Spleen (tissue), 7 donors: ENCODE measurements around the gene SMPDL3A.

Experiments used
- POLR2A ChIP-seq, 3 donors: fragments of 450-650 bp; IDR thresholded peaks; one replicate each; pipeline ENCODE4 v1.5.1; 2017; ENCODE audit warnings: antibody characterized with exemption in 3 of 3, mild to moderate bottlenecking in 1 of 3
- POLR2AphosphoS5 ChIP-seq, 3 donors: sonication (generic); formaldehyde crosslinking; IDR thresholded peaks; one replicate each; pipeline ENCODE4 v1.5.1; 2017; ENCODE audit warnings: antibody characterized with exemption in 3 of 3
- TF ChIP-seq, protein P1 (sequence below), 11 experiments: fragments of 200-600 bp in 7 of 11; fragments of 450-650 bp in 4 of 11; sonication (generic) in 4 of 11; IDR thresholded peaks in 8 of 11; conservative IDR thresholded peaks in 3 of 11; 1 replicate in 7 of 11; 2 replicates in 4 of 11; pipeline versions ENCODE4 v1.4.0 to v1.8.0; 2016 to 2021; ENCODE audit warnings: antibody characterized with exemption in 11 of 11, inconsistent platforms in 4 of 11, mild to moderate bottlenecking in 1 of 11
- donor health status: DM: no; HTN: no; CAD: no; lungs with moderate emphysema.
- donor health status: DM: no; HTN: no; CAD: no.
- donor health status: DM: no; HTN: no; CAD: no.

DNA sequence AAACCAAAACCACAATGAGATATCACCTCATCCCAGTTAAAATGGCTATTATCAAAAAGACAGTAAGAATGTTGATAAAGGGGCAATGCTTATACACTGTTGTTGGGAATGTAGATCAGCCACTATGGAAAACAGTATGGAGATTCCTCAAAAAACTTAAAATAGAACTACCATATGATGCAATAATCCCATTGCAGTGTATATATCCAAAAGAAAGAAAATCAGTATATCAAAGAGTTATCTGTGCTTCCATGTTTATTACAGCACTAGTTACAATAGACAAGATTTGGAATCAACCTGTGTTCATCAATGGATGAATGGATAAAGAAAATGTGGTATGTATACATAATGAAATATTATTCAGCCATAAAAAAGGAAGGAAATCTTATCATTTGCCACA lies 13.1 kb upstream of the SMPDL3A start:
- TF ChIP-seq POLR2A (IDR thresholded peaks at IDR 0.05) (no peak), POLR2AphosphoS5 (IDR thresholded peaks at IDR 0.05) (no peak)
- TF ChIP-seq, protein P1, sequence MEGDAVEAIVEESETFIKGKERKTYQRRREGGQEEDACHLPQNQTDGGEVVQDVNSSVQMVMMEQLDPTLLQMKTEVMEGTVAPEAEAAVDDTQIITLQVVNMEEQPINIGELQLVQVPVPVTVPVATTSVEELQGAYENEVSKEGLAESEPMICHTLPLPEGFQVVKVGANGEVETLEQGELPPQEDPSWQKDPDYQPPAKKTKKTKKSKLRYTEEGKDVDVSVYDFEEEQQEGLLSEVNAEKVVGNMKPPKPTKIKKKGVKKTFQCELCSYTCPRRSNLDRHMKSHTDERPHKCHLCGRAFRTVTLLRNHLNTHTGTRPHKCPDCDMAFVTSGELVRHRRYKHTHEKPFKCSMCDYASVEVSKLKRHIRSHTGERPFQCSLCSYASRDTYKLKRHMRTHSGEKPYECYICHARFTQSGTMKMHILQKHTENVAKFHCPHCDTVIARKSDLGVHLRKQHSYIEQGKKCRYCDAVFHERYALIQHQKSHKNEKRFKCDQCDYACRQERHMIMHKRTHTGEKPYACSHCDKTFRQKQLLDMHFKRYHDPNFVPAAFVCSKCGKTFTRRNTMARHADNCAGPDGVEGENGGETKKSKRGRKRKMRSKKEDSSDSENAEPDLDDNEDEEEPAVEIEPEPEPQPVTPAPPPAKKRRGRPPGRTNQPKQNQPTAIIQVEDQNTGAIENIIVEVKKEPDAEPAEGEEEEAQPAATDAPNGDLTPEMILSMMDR (IDR thresholded peaks at IDR 0.05 in 8 of 11, conservative IDR thresholded peaks at IDR 0.05 in 3 of 11): no peak
